HG03108 (cell line): ENCODE results near the gene SLC26A5.

Experiments
- ATAC-seq: cut with Tn5 transposase; IDR thresholded peaks from one replicate; pipeline ENCODE4 v1.9.1; 2021; ENCODE audit warnings: moderate library complexity; ENCODE audit not compliant: unreplicated experiment

SLC26A5 gene

GRCh38 chr7:103348452-103348851, 97.6 kb downstream of the SLC26A5 start:
- ATAC-seq: no peak

DNA sequence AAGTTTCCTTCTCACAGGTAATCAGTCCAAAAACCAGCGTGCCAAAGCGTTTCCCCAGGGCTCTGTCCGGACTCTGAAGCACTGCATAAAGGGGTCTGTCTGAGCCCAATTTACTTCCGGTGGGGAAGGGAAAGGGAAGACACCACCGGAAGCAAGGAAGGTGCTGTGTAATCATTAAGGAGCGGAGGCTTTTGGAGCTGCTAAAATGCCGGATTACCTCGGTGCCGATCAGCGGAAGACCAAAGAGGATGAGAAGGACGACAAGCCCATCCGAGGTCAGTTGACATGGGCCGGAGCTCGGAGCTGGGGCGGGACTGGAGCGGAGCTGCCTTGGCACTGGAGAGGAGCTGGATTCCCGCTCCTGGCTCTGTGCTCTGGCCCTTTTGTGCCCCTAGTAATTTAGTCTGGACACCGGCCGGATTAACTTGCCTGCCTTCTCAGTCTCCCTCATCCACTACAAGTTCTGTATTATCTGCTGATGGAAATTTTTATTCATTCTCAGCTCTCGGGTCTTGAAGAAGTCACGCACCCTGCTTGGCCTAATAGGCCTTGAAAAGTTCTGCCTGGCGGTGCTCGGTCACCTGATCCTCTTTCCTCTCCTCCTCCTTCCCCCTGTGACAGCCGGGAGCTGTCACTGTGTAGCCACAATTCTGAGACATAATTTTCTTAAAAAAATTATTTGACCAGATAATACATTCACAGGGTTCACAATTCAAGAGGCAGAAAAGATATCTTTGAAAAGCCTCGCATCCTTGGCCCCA, 98.3 kb downstream of the SLC26A5 start, which contains the start of gene PSMC2:
Gene PSMC2 (plus strand): TSS at position 137 of the 761 bp plus-strand sequence. CDS start 69 bp downstream, at position 206.
- ATAC-seq: peak; percentile 51

- no peak for ATAC-seq
Measured at GRCh38 chr7:103346396-103346795, 99.6 kb downstream of the SLC26A5 start.

GRCh38 chr7:103344453-103345149, 101.4 kb downstream of the SLC26A5 start, which contains the start of gene DNAJC2:
Gene DNAJC2 (minus strand): TSS chr7:103344767. CDS start chr7:103344622, 145 bp downstream.
- ATAC-seq: peak; percentile 72

DNA sequence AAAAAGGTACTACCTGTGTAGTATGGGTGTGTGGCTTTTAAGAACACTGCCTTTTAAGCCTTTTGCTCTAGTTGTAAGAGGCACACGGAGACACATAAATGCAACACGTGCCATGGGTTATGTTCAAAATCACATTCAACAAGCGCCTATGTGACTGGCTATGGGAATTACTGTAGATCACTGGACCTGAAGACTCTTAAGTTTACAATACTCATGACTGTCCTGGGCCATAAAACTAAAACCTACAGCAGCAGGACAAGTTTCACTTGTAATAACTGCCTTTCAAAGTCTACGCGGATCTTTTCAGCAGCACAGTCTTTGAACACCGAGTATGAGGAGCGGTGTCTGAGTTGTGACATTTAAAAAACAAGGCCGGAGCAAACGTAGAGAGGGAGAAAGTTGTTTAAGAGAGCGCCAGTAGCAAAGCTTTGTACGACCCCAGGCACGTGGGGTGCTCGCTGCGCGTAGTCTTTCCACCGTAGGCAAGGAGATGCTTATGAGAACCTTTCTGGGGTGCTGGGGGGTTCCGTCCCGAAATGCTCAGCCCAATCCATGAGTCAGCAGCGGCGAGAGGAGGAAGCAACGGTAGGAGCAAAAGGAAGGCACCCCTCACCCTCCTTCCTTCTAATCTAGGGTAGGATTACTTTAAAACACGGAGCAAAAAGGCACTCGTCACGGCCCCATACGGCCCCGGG, 102.1 kb downstream of the SLC26A5 start:
- peak; percentile 4 for ATAC-seq

- ATAC-seq: no peak
Measured at GRCh38 chr7:103343332-103343731, 102.7 kb downstream of the SLC26A5 start.

- ATAC-seq: no peak
Measured at GRCh38 chr7:103341466-103341865, 104.5 kb downstream of the SLC26A5 start.

- ATAC-seq: no peak
Measured at GRCh38 chr7:103338864-103339263, 107.1 kb downstream of the SLC26A5 start.

GRCh38 chr7:103336761-103337160, 109.2 kb downstream of the SLC26A5 start:
- no peak for ATAC-seq

- no peak for ATAC-seq
Measured at GRCh38 chr7:103325744-103326143, 120.3 kb downstream of the SLC26A5 start.
